Measurements from ENCODE around the gene ZNF48.

The ZNF48 gene

GRCh38 chr16:30395155-30395991, at the start of gene ZNF48:
Gene ZNF48, plus strand, starts transcription at chr16:30395420. Its CDS starts 375 bp downstream, at chr16:30395795.
- DNase-seq (ENCODE audit: low read depth in 3 of 3, low spot score in 1 of 3), result peak in 1 of 3 donors; percentile 52

GRCh38 chr16:30346286-30346685, 48.9 kb upstream of the ZNF48 start:
- DNase-seq (ENCODE audit: low read depth in 3 of 3, low spot score in 1 of 3), result no peak

- no peak for DNase-seq (ENCODE audit: low read depth in 3 of 3, low spot score in 1 of 3)
Measured at GRCh38 chr16:30348113-30348512, 47.1 kb upstream of the ZNF48 start.

GRCh38 chr16:30348929-30349328, 46.3 kb upstream of the ZNF48 start:
- DNase-seq (ENCODE audit: low read depth in 3 of 3, low spot score in 1 of 3), result no peak

- DNase-seq (ENCODE audit: low read depth in 3 of 3, low spot score in 1 of 3), result no peak
Measured at GRCh38 chr16:30349675-30350074, 45.5 kb upstream of the ZNF48 start.

- DNase-seq (ENCODE audit: low read depth in 3 of 3, low spot score in 1 of 3), result no peak
Measured at GRCh38 chr16:30350134-30350871, 44.9 kb upstream of the ZNF48 start.

- no peak for DNase-seq (ENCODE audit: low read depth in 3 of 3, low spot score in 1 of 3)
Measured at GRCh38 chr16:30351001-30351441, 44.2 kb upstream of the ZNF48 start.

GRCh38 chr16:30351586-30352419, 43.4 kb upstream of the ZNF48 start:
- DNase-seq (ENCODE audit: low read depth in 3 of 3, low spot score in 1 of 3), result no peak

- DNase-seq (ENCODE audit: low read depth in 3 of 3, low spot score in 1 of 3), result no peak
Measured at GRCh38 chr16:30352488-30353401, 42.5 kb upstream of the ZNF48 start.

- DNase-seq (ENCODE audit: low read depth in 3 of 3, low spot score in 1 of 3), result no peak
Measured at GRCh38 chr16:30353438-30354129, 41.6 kb upstream of the ZNF48 start.

- no peak for DNase-seq (ENCODE audit: low read depth in 3 of 3, low spot score in 1 of 3)
Measured at GRCh38 chr16:30354423-30355143, 40.6 kb upstream of the ZNF48 start.

GRCh38 chr16:30355144-30355953, 39.9 kb upstream of the ZNF48 start, which contains the start of gene CD2BP2:
Gene CD2BP2, minus strand, starts transcription at chr16:30355308. Its CDS starts 627 bp downstream, at chr16:30354681.
- DNase-seq (ENCODE audit: low read depth in 3 of 3, low spot score in 1 of 3), result peak; percentile 67 to 78 (median 74)

GRCh38 chr16:30355954-30356308, 39.3 kb upstream of the ZNF48 start:
- no peak for DNase-seq (ENCODE audit: low read depth in 3 of 3, low spot score in 1 of 3)

GRCh38 chr16:30356401-30357084, 38.7 kb upstream of the ZNF48 start:
- no peak for DNase-seq (ENCODE audit: low read depth in 3 of 3, low spot score in 1 of 3)

GRCh38 chr16:30357085-30357714, 38.0 kb upstream of the ZNF48 start:
- DNase-seq (ENCODE audit: low read depth in 3 of 3, low spot score in 1 of 3), result no peak

- DNase-seq (ENCODE audit: low read depth in 3 of 3, low spot score in 1 of 3), result no peak
Measured at GRCh38 chr16:30357715-30358576, 37.3 kb upstream of the ZNF48 start.

Measured in stimulated activated CD4-positive, alpha-beta T cell treated with anti-CD3 and anti-CD28 coated beads, TNF-alpha, amount 100 ng/mL, for 1 hour (primary cell).